ENCODE measurements around the gene GULP1. TPM values are rescaled to one million over a fixed set of nuclear protein-coding genes. Genes with fewer than 3 reads are reported as not detected.
"Not testable (repeated sequence)": the region's sequence is repeated elsewhere in the genome, so short reads cannot be mapped to it uniquely, and the experiment has no call there.

GULP1 gene
- total RNA-seq, 1 donor, result 21.7 TPM

DNA sequence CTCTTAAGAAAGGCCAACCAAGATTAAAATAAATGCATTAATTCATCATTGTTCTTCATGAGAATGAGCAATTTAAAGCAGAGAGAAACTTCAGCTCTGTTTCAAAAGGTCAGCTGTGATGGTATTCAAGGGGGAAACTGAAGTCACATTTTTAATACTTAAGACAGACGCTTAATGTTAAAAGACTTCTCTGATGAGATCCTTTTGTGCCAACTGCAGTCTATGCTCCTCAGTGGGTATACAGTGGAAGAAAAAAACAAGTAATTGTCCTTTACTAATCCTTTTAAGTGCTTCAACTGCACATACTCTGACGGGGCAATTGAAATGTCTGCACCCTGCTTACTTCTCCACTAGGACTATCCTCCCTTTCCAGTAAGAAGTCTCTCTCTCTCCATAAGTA lies 309.7 kb downstream of the GULP1 start:
- Histone ChIP-seq H3K27ac (ENCODE audit: low read depth, low read length) (no peak overlapping the region), H2AFZ (ENCODE audit: low read length) (no peak overlapping the region), H3K27me3 (ENCODE audit: insufficient read depth, low read length) (no peaks in the 10 kb centered on the region), H3K36me3 (ENCODE audit: insufficient read depth, low read length) (no peaks in the 10 kb centered on the region), H3K9me3 (ENCODE audit: low read depth, low read length) (no peaks in the 10 kb centered on the region), H3K79me2 (ENCODE audit: insufficient read depth, low read length) (no peaks in the 10 kb centered on the region), H3K4me3 (ENCODE audit: insufficient read depth, low read length) (no peak overlapping the region), H3K4me2 (ENCODE audit: insufficient read depth, low read length) (no peak overlapping the region), H3K4me1 (ENCODE audit: insufficient read depth, low read length) (peaks cover 9% of the 10 kb centered on the region), H4K20me1 (ENCODE audit: insufficient read depth, low read length) (no peaks in the 10 kb centered on the region)
- no peak for TF ChIP-seq CTCF (IDR thresholded peaks at IDR 0.05; ENCODE audit: extremely low read depth, low read depth, low read length)
- DNase-seq (ENCODE audit: insufficient read length, low spot score, missing footprints), result no peak

DNA sequence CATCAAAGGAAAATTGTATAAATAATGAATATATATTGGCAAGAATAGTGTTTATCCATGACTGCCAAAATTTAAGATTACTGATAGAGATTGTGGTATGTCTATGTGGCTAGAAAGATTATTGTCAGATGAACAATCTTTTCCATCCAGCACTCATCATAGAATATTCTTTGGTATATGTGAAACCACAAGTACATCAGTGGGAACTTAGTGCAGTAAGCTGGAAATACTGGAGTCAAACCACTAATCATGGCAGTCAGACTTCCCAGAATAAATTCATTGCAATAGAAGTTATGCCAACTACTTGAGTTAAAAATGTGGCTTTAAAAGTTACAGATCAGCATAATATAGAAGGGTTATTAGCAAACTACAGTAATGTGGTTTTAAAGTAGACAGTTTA lies 310.3 kb downstream of the GULP1 start:
- no peaks in the 10 kb centered on the region for H3K36me3 ChIP-seq (ENCODE audit: insufficient read depth, low read length)
- H2AFZ ChIP-seq (ENCODE audit: low read length), result no peak overlapping the region
- H3K4me2 ChIP-seq (ENCODE audit: insufficient read depth, low read length), result no peak overlapping the region
- H3K27me3 ChIP-seq (ENCODE audit: insufficient read depth, low read length), result no peaks in the 10 kb centered on the region
- no peak overlapping the region for H3K4me3 ChIP-seq (ENCODE audit: insufficient read depth, low read length)
- H3K79me2 ChIP-seq (ENCODE audit: insufficient read depth, low read length), result no peaks in the 10 kb centered on the region
- no peak for TF ChIP-seq CTCF (IDR thresholded peaks at IDR 0.05; ENCODE audit: extremely low read depth, low read depth, low read length)
- no peak overlapping the region for H3K27ac ChIP-seq (ENCODE audit: low read depth, low read length)
- H4K20me1 ChIP-seq (ENCODE audit: insufficient read depth, low read length), result no peaks in the 10 kb centered on the region
- H3K4me1 ChIP-seq (ENCODE audit: insufficient read depth, low read length), result peaks cover 8% of the 10 kb centered on the region
- DNase-seq (ENCODE audit: insufficient read length, low spot score, missing footprints), result no peak
- H3K9me3 ChIP-seq (ENCODE audit: low read depth, low read length), result no peaks in the 10 kb centered on the region

DNA sequence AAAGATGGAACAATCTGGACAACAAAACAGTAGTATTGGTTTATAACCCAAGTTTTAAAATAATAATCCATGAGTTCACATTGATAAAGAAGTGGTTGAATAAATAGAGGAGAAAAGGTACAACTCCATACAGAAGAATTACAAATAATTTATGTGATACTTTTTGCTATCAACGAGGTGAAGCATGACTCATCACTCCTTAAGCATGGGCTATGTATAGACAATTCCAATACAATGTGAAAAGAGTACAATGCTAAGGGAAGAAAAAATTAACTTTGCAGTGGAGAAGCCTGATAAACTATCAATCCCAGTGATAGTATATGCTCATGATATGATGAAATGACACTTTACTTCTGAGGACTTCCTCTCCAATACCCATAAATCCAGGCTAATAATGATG lies 312.9 kb downstream of the GULP1 start:
- no peak for DNase-seq (ENCODE audit: insufficient read length, low spot score, missing footprints)
- Histone ChIP-seq H3K4me3 (ENCODE audit: insufficient read depth, low read length) (no peak overlapping the region), H3K36me3 (ENCODE audit: insufficient read depth, low read length) (no peaks in the 10 kb centered on the region), H3K27ac (ENCODE audit: low read depth, low read length) (no peak overlapping the region), H3K4me2 (ENCODE audit: insufficient read depth, low read length) (no peak overlapping the region), H3K4me1 (ENCODE audit: insufficient read depth, low read length) (peaks cover 14% of the 10 kb centered on the region), H3K79me2 (ENCODE audit: insufficient read depth, low read length) (no peaks in the 10 kb centered on the region), H2AFZ (ENCODE audit: low read length) (no peak overlapping the region), H3K9me3 (ENCODE audit: low read depth, low read length) (no peaks in the 10 kb centered on the region), H3K27me3 (ENCODE audit: insufficient read depth, low read length) (no peaks in the 10 kb centered on the region), H4K20me1 (ENCODE audit: insufficient read depth, low read length) (no peaks in the 10 kb centered on the region)
- no peak for TF ChIP-seq CTCF (IDR thresholded peaks at IDR 0.05; ENCODE audit: extremely low read depth, low read depth, low read length)

DNA sequence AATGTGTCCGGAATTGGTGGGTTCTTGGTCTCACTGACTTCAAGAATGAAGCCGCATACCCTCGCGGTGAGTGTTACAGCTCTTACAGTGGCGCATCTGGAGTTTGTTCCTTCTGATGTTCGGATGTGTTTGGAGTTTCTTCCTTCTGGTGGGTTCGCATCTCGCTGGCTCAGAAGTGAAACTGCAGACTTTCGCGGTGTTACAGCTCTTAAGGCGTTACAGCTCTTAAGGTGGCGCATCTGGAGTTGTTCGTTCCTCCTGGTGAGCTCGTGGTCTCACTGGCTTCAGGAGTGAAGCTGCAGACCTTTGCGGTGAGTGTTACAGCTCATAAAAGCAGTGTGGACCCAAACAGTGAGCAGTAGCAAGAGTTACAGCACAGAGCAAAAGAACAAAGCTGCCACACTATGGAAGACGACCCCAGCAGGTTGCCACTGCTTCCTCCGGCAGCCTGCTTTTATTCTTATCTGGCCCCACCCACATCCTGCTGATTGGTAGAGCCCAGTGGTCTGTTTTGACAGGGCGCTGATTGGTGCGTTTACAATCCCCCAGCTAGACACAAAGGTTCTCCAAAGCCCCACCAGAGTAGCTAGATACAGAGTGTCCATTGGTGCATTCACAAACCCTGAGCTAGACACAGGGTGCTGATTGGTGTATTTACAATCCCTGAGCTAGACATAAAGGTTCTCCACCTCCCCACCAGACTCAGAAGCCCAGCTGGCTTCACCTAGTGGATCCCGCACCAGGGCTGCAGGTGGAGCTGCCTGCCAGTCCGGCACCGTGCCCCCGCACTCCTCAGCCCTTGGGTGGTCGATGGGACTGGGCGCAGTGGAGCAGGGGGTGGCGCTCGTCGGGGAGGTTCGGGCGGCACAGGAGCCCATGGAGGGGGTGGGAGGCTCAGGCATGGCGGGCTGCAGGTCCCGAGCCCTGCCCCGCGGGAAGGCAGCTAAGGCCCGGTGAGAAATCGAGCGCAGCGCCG lies 314.2 kb downstream of the GULP1 start:
- not testable (repeated sequence) for DNase-seq (ENCODE audit: insufficient read length, low spot score, missing footprints); H3K79me2 ChIP-seq (ENCODE audit: insufficient read depth, low read length); H3K36me3 ChIP-seq (ENCODE audit: insufficient read depth, low read length); H2AFZ ChIP-seq (ENCODE audit: low read length); H3K4me2 ChIP-seq (ENCODE audit: insufficient read depth, low read length); H3K4me1 ChIP-seq (ENCODE audit: insufficient read depth, low read length); H3K27me3 ChIP-seq (ENCODE audit: insufficient read depth, low read length); H4K20me1 ChIP-seq (ENCODE audit: insufficient read depth, low read length); H3K27ac ChIP-seq (ENCODE audit: low read depth, low read length); H3K4me3 ChIP-seq (ENCODE audit: insufficient read depth, low read length); H3K9me3 ChIP-seq (ENCODE audit: low read depth, low read length)

GRCh38 chr2:188606596-188606995 lies 314.9 kb downstream of the GULP1 start:
- not testable (repeated sequence) for H3K79me2 ChIP-seq (ENCODE audit: insufficient read depth, low read length); H3K27ac ChIP-seq (ENCODE audit: low read depth, low read length); H4K20me1 ChIP-seq (ENCODE audit: insufficient read depth, low read length); H3K36me3 ChIP-seq (ENCODE audit: insufficient read depth, low read length); H3K4me1 ChIP-seq (ENCODE audit: insufficient read depth, low read length); H3K4me2 ChIP-seq (ENCODE audit: insufficient read depth, low read length); H3K9me3 ChIP-seq (ENCODE audit: low read depth, low read length); H3K27me3 ChIP-seq (ENCODE audit: insufficient read depth, low read length); H2AFZ ChIP-seq (ENCODE audit: low read length); H3K4me3 ChIP-seq (ENCODE audit: insufficient read depth, low read length); DNase-seq (ENCODE audit: insufficient read length, low spot score, missing footprints)
